Prostate gland (tissue), 2 donors: ENCODE data around the gene DNAAF5. TPM values are rescaled to one million over a fixed set of nuclear protein-coding genes. Genes with fewer than 3 reads are reported as not detected.

ENCODE experiments used
- DNase-seq: peaks from one replicate; pipeline ENCODE4 v3.0.0-alpha.2; 2019; ENCODE audit warnings: low spot score
- H3K27ac ChIP-seq, 2 donors: fragments of 200-600 bp; sonication (generic); 2 replicates each; pipeline ENCODE4 v1.5.1; 2017 to 2019
- H3K27me3 ChIP-seq: fragments of 200-600 bp; sonication (generic); replicated peaks from 2 replicates; pipeline ENCODE4 v1.5.1; 2019; ENCODE audit not compliant: insufficient read depth
- H3K36me3 ChIP-seq, 2 donors: fragments of 200-600 bp; sonication (generic); 1 replicate in 1 of 2; 2 replicates in 1 of 2; pipeline versions ENCODE4 v1.5.1 to v1.8.1; 2017 to 2019
- H3K4me1 ChIP-seq: fragments of 200-600 bp; sonication (generic); replicated peaks from 2 replicates; pipeline ENCODE4 v1.5.1; 2019
- H3K4me3 ChIP-seq, 2 donors: fragments of 200-600 bp; sonication (generic); 2 replicates each; pipeline ENCODE4 v1.5.1; 2017 to 2019
- H3K9me3 ChIP-seq: fragments of 200-600 bp; sonication (generic); 2 replicates; pipeline ENCODE4 v1.5.1; 2017
- CTCF ChIP-seq, 4 experiments: fragments of 200-600 bp in 2 of 4; fragments of 450-650 bp in 2 of 4; sonication (generic) in 2 of 4; IDR thresholded peaks; 1 replicate in 3 of 4; 2 replicates in 1 of 4; pipeline ENCODE4 v1.5.1; 2016 to 2019; ENCODE audit warnings: antibody characterized with exemption in 4 of 4, mild to moderate bottlenecking in 2 of 4, moderate library complexity in 2 of 4
- POLR2A ChIP-seq: fragments of 450-650 bp; IDR thresholded peaks from one replicate; pipeline ENCODE4 v1.6.1; 2016; ENCODE audit warnings: antibody characterized with exemption, mild to moderate bottlenecking
- POLR2AphosphoS5 ChIP-seq: sonication (generic); formaldehyde crosslinking; IDR thresholded peaks from one replicate; pipeline ENCODE4 v1.6.1; 2017; ENCODE audit warnings: antibody characterized with exemption
- WGBS: methylation state at CpG from one replicate; pipeline ENCODE4 v1.1.5; 2018; 5-methylcytosine and 5-hydroxymethylcytosine counted together
- intact Hi-C: fragments of 100-400 bp; cut with DNase I; formaldehyde crosslinking; loops from one replicate; pipeline ENCODE4 v1.14.2; 2022
- total RNA-seq, 2 donors: library from RNA; depleted of rRNA; stranded (reverse); fragments of >200 nt; gene quantifications; one replicate each; pipeline ENCODE4 v1.1.0, GENCODE V29; 2016

The DNAAF5 gene
- total RNA-seq, 2 donors from 2014 or later, result 30.8 to 52.0 TPM

DNA sequence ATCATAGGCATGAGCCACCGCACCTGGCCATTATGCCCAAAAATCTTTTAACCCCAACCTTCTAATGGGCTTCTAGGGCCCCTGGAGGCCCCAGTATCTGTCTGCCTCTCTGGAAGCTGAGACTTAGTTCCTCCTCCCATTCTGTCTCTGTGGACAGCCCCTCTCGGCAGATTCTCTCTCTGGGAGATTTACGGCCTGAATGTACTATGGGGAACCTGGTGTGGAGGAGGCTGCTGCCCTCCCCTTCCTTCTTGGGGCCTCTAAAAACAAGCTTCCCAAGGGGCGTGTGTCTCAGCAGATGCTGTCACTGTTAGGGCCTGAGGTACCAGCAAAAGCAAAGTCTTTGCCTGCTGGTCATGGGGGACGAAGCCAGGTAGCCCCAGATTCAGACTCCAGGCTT is 36.4 kb downstream of the DNAAF5 start:
- H3K4me1 ChIP-seq, result no peaks in the 10 kb centered on the region
- 58% methylated on average over 5 of the region's 5 CpGs for whole genome bisulfite sequencing
- H3K27me3 ChIP-seq, result no peaks in the 10 kb centered on the region
- TF ChIP-seq CTCF (IDR thresholded peaks at IDR 0.05) (no peak), POLR2AphosphoS5 (no peak), POLR2A (no peak)
- H3K4me3 ChIP-seq, result no peak overlapping the region
- peaks cover 9 to 10% of the 10 kb centered on the region in 2 donors for H3K36me3 ChIP-seq
- H3K27ac ChIP-seq, result no peak overlapping the region
- no peaks in the 10 kb centered on the region for H3K9me3 ChIP-seq
- intact Hi-C loops, result no loop called here
- no peak for DNase-seq

DNA sequence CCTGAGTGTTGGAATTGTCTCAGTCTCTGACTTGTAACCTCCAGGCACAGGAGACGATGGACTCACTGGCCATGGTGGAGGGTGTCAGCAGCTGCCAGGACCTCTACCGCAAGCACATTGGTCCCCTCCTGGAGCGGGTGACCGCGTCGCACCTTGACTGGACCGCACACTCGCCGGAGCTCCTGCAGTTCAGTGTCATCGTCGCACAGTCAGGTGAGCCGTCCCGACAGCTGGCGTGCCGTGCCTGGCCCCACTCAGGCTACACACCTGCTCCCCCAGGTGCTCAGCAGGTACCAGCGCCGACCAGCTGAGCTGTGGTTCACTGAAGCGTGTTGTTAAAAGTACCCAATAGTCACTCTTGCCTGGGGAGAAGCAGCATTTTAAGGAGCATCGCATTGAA is 37.3 kb downstream of the DNAAF5 start:
- H3K27me3 ChIP-seq, result no peaks in the 10 kb centered on the region
- DNase-seq, result no peak
- no peak overlapping the region for H3K27ac ChIP-seq
- 96% methylated on average over 15 of the region's 19 CpGs for WGBS
- peaks cover 9 to 10% of the 10 kb centered on the region in 2 donors for H3K36me3 ChIP-seq
- H3K4me1 ChIP-seq, result no peaks in the 10 kb centered on the region
- no peak for TF ChIP-seq POLR2AphosphoS5
- no peak for TF ChIP-seq POLR2A
- no peak for TF ChIP-seq CTCF (IDR thresholded peaks at IDR 0.05)
- H3K4me3 ChIP-seq, result no peak overlapping the region
- no peaks in the 10 kb centered on the region for H3K9me3 ChIP-seq
- intact Hi-C loops, result no loop called here

- WGBS, result 98% methylated on average over 7 of the region's 7 CpGs
These were observed 38.9 kb downstream of the DNAAF5 start for GRCh38 chr7:765383-765782.

GRCh38 chr7:767580-767940 is 41.1 kb downstream of the DNAAF5 start:
- H3K9me3 ChIP-seq, result no peaks in the 10 kb centered on the region
- no peak overlapping the region for H3K27ac ChIP-seq
- 56% methylated on average over 20 of the region's 21 CpGs for WGBS
- peaks cover 16% of the 10 kb centered on the region for H3K4me1 ChIP-seq
- H3K36me3 ChIP-seq, result peaks cover 9 to 10% of the 10 kb centered on the region in 2 donors
- no peak overlapping the region for H3K4me3 ChIP-seq
- intact Hi-C loops, result no loop called here
- TF ChIP-seq POLR2AphosphoS5, result peak; percentile 40
- no peak for TF ChIP-seq CTCF (IDR thresholded peaks at IDR 0.05)
- peak; percentile 71 for DNase-seq
- H3K27me3 ChIP-seq, result no peaks in the 10 kb centered on the region

More at GRCh38 chr7:765383-765782, 38.9 kb downstream of the DNAAF5 start:
- Histone ChIP-seq H3K4me1 (peaks cover under 1% of the 10 kb centered on the region), H3K27ac (no peak overlapping the region), H3K4me3 (no peak overlapping the region), H3K36me3 (peaks cover 9 to 10% of the 10 kb centered on the region in 2 donors), H3K27me3 (no peaks in the 10 kb centered on the region), H3K9me3 (no peaks in the 10 kb centered on the region)
- no peak for TF ChIP-seq CTCF (IDR thresholded peaks at IDR 0.05)
- no peak for TF ChIP-seq POLR2AphosphoS5
- no peak for TF ChIP-seq POLR2A
- intact Hi-C loops, result no loop called here
- no peak for DNase-seq

- peak overlapping the region in 1 of 2 donors; percentile 8 for H3K4me3 ChIP-seq
- TF ChIP-seq POLR2A, result no peak
- intact Hi-C loops, result no loop called here
- WGBS, result 81% methylated on average over 65 of the region's 65 CpGs
- no peak overlapping the region for H3K27ac ChIP-seq
- DNase-seq, result no peak
- peaks cover 9 to 10% of the 10 kb centered on the region in 2 donors for H3K36me3 ChIP-seq
- H3K4me1 ChIP-seq, result peaks cover 16% of the 10 kb centered on the region
- no peaks in the 10 kb centered on the region for H3K9me3 ChIP-seq
- H3K27me3 ChIP-seq, result no peaks in the 10 kb centered on the region
These were observed 41.6 kb downstream of the DNAAF5 start for GRCh38 chr7:767941-768731.
